ENCODE data around the gene CAPN11.

CAPN11 gene

GRCh38 chr6:44202332-44202971 lies 43.8 kb downstream of the CAPN11 start:
- H3K27me3 ChIP-seq (ENCODE audit: low read depth, low read length): 0 out of 2 replicates have a peak, but pooled peaks cover 4% of the 10 kb centered on the region
- H3K9me3 ChIP-seq (ENCODE audit: insufficient read depth, low read length): no peaks in the 10 kb centered on the region
- no peak overlapping the region for H3K9ac ChIP-seq (ENCODE audit: low read length)
- H4K20me1 ChIP-seq (ENCODE audit: insufficient read depth, low read length): no peaks in the 10 kb centered on the region
- no peaks in the 10 kb centered on the region for H3K79me2 ChIP-seq (ENCODE audit: low read length)
- H3K4me1 ChIP-seq (ENCODE audit: low read length): peaks cover 11% of the 10 kb centered on the region
- no peak overlapping the region for H2AFZ ChIP-seq (ENCODE audit: low read depth, low read length)
- no peak overlapping the region for H3K27ac ChIP-seq (ENCODE audit: low read length)
- H3K4me3 ChIP-seq (ENCODE audit: low read length): no peak overlapping the region
- no peaks in the 10 kb centered on the region for H3K36me3 ChIP-seq (replicated peaks; ENCODE audit: low read depth, low read length)
- TF ChIP-seq EZH2phosphoT487 (IDR thresholded peaks at IDR 0.05; ENCODE audit: low read depth) (no peak), CTCF (IDR thresholded peaks at IDR 0.05; ENCODE audit: low read depth, low read length) (no peak)
- H3K4me2 ChIP-seq (ENCODE audit: low read length): no peak overlapping the region

GRCh38 chr6:44202972-44203750 lies 44.5 kb downstream of the CAPN11 start:
- H3K9me3 ChIP-seq (ENCODE audit: insufficient read depth, low read length): no peaks in the 10 kb centered on the region
- H3K79me2 ChIP-seq (ENCODE audit: low read length): no peaks in the 10 kb centered on the region
- H2AFZ ChIP-seq (ENCODE audit: low read depth, low read length): no peak overlapping the region
- no peak overlapping the region for H3K4me3 ChIP-seq (ENCODE audit: low read length)
- peaks cover 13% of the 10 kb centered on the region for H3K4me1 ChIP-seq (ENCODE audit: low read length)
- no peaks in the 10 kb centered on the region for H3K36me3 ChIP-seq (replicated peaks; ENCODE audit: low read depth, low read length)
- no peaks in the 10 kb centered on the region for H4K20me1 ChIP-seq (ENCODE audit: insufficient read depth, low read length)
- H3K27me3 ChIP-seq (ENCODE audit: low read depth, low read length): 0 out of 2 replicates have a peak, but pooled peaks cover 4% of the 10 kb centered on the region
- TF ChIP-seq CTCF (IDR thresholded peaks at IDR 0.05; ENCODE audit: low read depth, low read length) (no peak), EZH2phosphoT487 (IDR thresholded peaks at IDR 0.05; ENCODE audit: low read depth) (no peak)
- no peak overlapping the region for H3K4me2 ChIP-seq (ENCODE audit: low read length)
- H3K27ac ChIP-seq (ENCODE audit: low read length): no peak overlapping the region
- no peak overlapping the region for H3K9ac ChIP-seq (ENCODE audit: low read length)

GRCh38 chr6:44203955-44204354 lies 45.3 kb downstream of the CAPN11 start:
- no peak overlapping the region for H3K9ac ChIP-seq (ENCODE audit: low read length)
- TF ChIP-seq EZH2phosphoT487 (IDR thresholded peaks at IDR 0.05; ENCODE audit: low read depth) (no peak), CTCF (IDR thresholded peaks at IDR 0.05; ENCODE audit: low read depth, low read length) (no peak)
- H3K9me3 ChIP-seq (ENCODE audit: insufficient read depth, low read length): no peaks in the 10 kb centered on the region
- no peaks in the 10 kb centered on the region for H4K20me1 ChIP-seq (ENCODE audit: insufficient read depth, low read length)
- H3K27me3 ChIP-seq (ENCODE audit: low read depth, low read length): 0 out of 2 replicates have a peak, but pooled peaks cover 4% of the 10 kb centered on the region
- no peak overlapping the region for H3K4me2 ChIP-seq (ENCODE audit: low read length)
- H3K4me1 ChIP-seq (ENCODE audit: low read length): peaks cover 13% of the 10 kb centered on the region
- H3K4me3 ChIP-seq (ENCODE audit: low read length): no peak overlapping the region
- H3K27ac ChIP-seq (ENCODE audit: low read length): no peak overlapping the region
- no peaks in the 10 kb centered on the region for H3K79me2 ChIP-seq (ENCODE audit: low read length)
- H2AFZ ChIP-seq (ENCODE audit: low read depth, low read length): no peak overlapping the region
- H3K36me3 ChIP-seq (replicated peaks; ENCODE audit: low read depth, low read length): no peaks in the 10 kb centered on the region

- Histone ChIP-seq H3K4me1 (ENCODE audit: low read length) (peaks cover 17% of the 10 kb centered on the region), H3K27me3 (ENCODE audit: low read depth, low read length) (0 out of 2 replicates have a peak, but pooled peaks cover 4% of the 10 kb centered on the region), H3K27ac (ENCODE audit: low read length) (no peak overlapping the region), H3K9me3 (ENCODE audit: insufficient read depth, low read length) (no peaks in the 10 kb centered on the region), H3K4me2 (ENCODE audit: low read length) (no peak overlapping the region), H3K36me3 (replicated peaks; ENCODE audit: low read depth, low read length) (no peaks in the 10 kb centered on the region), H2AFZ (ENCODE audit: low read depth, low read length) (no peak overlapping the region), H3K9ac (ENCODE audit: low read length) (no peak overlapping the region), H4K20me1 (ENCODE audit: insufficient read depth, low read length) (no peaks in the 10 kb centered on the region), H3K79me2 (ENCODE audit: low read length) (no peaks in the 10 kb centered on the region), H3K4me3 (ENCODE audit: low read length) (no peak overlapping the region)
- TF ChIP-seq CTCF (IDR thresholded peaks at IDR 0.05; ENCODE audit: low read depth, low read length) (no peak), EZH2phosphoT487 (IDR thresholded peaks at IDR 0.05; ENCODE audit: low read depth) (no peak)
Measured at GRCh38 chr6:44207966-44208365, 49.3 kb downstream of the CAPN11 start.

Data from OCI-LY3 (cell line).